HG03060 (cell line): Measurements from ENCODE around the gene MTRFR.
"Not testable (repeated sequence)": the region's sequence is repeated elsewhere in the genome, so short reads cannot be mapped to it uniquely, and the experiment has no call there.

ENCODE experiments used
- ATAC-seq: cut with Tn5 transposase; IDR thresholded peaks from one replicate; pipeline ENCODE4 v1.9.1; 2021; ENCODE audit warnings: low read depth, moderate number of reproducible peaks; ENCODE audit not compliant: unreplicated experiment

MTRFR gene

DNA sequence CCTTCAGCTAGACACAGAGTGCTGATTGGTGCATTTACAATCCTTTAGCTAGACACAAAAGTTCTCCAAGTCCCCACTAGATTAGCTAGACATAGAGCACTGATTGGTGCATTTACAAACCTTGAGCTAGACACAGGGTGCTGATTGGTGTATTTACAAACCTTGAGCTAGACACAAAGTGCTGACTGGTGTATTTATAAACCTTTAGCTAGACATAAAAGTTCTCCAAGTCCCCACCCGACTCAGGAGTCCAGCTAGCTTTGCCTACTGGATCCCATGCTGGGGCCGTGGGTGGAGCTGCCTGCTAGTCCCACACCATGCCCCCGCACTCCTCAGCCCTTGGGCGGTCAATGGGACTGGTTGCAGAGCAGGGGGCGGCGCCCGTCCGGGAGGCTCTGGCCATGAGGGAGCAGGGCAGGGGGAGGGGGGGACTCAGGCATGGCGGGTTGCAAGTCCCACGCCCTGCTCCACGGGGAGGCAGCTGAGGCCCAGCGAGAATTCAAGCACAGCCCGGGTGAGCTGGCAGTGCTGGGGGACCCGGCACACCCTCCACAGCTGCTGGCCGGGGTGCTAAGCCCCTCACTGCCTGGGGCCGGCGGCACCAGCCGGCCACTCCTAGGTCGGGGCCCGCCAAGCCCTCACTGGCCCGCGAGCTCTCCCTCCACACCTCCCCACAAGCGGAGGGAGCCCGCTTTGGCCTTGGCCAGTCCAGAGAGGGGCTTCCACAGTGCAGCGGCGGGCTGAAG, 15.9 kb downstream of the MTRFR start:
- not testable (repeated sequence) for ATAC-seq

GRCh38 chr12:123250471-123251383, 17.5 kb downstream of the MTRFR start:
- no peak for ATAC-seq

- ATAC-seq, result no peak
Observed at GRCh38 chr12:123251403-123252076, 18.3 kb downstream of the MTRFR start.

DNA sequence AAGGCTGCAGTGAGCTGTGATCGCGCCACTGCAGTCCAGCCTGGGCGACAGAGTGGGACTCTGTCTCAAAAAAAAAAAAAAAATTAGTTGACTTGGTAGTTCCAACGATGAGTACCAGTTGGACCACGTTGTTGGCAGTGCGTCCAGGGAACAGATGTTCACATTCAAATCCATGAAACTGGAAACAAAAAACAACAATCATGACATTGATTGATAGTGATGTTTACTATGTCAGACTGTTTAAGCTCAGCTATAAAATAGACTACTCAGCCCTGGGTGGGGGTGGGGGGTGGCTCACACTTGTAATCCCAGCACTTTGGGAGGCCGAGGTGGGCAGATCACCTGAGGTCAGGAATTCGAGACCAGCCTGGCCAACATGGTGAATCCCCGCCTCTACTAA, 19.1 kb downstream of the MTRFR start:
- not testable (repeated sequence) for ATAC-seq

GRCh38 chr12:123253641-123254459, 20.6 kb downstream of the MTRFR start:
- ATAC-seq, result no peak

DNA sequence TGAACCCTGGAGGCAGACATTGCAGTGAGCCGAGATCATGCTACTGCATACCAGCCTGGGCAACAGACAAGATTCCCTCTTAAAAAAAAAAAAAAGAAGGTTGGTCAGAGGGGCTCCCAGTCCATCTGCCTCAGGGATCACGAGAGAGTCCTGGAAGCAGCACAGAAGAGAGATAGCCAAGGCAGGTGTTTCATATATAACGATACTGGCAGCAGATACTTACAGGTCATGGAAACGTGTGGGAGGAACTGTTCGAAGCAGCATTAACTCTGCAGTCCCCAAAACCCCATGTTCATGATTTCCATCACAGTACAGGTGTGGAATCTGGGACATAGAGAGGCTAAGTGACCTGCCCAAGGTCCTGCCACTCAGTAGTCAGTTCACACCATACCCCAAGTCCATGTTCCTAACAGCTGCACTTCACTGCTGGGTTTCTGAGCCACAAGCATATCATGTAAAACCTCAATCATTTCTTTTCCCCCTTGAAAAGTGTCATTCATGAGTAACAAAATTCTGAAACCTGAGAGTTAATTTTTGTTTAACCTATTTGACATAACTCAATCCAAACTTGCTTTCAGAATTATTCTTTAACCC, 21.7 kb downstream of the MTRFR start:
- no peak for ATAC-seq

DNA sequence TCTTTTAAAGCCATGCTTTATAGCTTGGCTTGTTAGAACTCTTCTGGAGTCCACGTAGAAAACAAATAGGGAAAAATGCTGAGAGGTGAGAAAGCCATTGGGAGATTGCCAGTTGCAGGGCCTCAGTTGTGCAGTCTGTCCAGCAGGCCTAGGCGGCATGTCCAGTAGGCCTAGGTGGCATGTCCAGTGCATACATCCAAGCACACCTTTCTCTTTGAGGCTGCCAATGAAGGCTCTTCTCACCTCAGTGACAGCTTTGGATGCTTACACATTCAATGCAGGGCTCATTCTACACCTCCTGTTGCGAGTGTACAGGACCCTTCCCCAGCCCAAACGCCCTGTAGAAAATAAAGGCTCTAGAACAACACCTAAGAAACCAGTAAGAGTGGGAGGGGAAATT, 25.4 kb downstream of the MTRFR start:
- ATAC-seq, result no peak

GRCh38 chr12:123260081-123260480, 26.8 kb downstream of the MTRFR start:
- ATAC-seq, result no peak

GRCh38 chr12:123261196-123261595, 28.0 kb downstream of the MTRFR start:
- ATAC-seq, result no peak

GRCh38 chr12:123263196-123263817, 30.1 kb downstream of the MTRFR start:
- no peak for ATAC-seq

- ATAC-seq, result no peak
Observed at GRCh38 chr12:123264642-123265041, 31.4 kb downstream of the MTRFR start.

DNA sequence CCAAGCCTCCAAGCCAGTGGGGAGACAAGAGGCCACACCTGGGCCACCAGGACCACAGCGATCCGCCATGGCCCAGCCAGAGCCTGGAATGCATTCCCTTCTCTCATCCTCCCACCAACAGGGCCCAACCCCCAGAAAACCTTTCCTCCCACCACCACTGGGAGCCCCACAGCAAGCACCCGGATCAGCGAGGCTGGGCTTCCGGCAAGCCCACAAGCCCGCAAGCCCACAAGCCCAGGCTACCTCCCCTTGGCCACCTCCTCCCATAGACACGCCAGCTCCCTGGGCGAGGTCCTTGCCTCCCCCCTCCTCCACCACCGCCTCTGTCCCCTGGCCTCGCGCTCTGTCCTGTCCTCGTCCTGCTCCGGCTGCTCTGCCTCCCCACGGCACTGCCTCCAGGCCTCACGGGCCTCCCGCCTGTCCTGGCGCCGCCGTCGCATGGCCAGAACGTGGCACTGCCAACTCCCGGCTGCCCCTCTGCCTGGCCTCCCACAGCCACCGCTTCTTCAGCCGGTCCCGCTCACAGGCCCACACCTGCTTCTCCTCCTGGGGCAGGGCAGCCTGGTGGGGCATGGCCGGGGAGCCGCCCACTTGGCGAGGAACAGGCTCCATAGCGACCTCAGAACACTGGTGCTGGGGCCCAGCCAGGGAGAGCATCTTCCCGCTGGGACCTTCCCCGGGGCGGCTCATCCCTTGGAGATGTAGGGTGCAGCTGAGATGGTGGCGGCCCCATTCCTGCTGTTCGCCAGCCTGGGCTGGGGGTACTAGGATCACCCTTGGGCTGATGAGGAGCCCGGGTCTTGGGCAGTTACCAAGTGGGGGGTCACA, 32.8 kb downstream of the MTRFR start:
- no peak for ATAC-seq

GRCh38 chr12:123266679-123267277, 33.5 kb downstream of the MTRFR start:
- ATAC-seq, result no peak

GRCh38 chr12:123267335-123267920, 34.2 kb downstream of the MTRFR start:
- no peak for ATAC-seq

DNA sequence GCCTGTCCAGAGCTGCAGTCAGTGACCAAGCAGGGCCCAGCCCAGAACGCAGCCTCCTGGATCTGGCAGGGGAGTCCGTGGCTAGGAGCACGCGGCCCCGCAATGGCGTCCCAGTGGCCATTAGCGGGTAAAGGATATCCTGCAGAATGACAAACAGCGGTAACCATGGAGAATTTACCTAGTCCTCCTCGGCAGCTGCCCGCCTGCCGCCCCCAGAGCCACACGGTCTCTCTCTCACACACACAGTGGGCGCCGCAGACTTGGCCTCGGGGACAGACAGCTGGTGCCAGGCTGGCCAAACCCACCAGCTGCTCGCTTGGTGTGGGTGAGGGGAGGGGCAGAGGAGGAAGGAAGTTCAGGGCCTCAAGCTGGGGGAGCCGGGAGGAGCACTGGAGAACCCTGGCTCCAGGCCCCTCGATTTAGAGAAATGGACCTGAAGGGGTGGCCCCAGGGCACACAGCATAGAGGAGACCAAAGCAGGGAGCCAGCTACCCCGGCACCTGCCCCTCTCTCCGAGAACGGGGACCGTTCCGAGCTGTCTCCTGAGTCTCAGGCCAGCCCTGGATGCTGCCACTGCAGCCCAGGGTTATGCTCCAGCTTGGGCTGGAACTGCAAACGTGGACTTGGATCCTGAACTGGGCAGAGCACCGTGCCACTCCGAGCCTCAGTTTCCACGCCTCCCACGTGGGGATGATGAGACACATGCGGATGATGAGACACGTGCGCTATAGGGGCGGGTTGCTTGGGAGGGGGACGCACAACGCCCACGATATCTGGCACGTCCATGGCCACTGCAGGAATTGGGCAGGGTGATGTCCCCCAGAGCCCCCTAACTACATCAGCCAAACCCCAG, 35.0 kb downstream of the MTRFR start:
- ATAC-seq, result no peak

DNA sequence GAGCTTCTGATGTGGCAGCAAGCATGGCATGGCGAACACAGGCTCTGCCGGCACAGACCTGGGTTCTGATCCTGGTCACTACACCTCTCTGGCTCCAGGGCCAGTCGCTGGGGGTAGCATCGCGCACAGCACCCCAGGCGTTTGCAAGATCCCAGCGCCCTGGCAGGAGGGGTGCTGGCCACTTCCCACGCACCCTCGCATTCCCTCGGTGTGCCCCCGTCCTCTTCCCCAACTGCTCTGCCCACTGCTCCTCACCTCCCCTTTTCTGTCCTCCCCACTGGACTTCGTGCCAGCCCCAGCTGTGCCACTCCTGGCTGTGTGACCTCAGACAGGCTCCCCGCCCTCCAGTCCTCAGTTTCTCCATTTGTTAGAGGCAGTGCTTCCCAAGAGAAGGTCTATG, 35.6 kb downstream of the MTRFR start:
- ATAC-seq, result no peak

DNA sequence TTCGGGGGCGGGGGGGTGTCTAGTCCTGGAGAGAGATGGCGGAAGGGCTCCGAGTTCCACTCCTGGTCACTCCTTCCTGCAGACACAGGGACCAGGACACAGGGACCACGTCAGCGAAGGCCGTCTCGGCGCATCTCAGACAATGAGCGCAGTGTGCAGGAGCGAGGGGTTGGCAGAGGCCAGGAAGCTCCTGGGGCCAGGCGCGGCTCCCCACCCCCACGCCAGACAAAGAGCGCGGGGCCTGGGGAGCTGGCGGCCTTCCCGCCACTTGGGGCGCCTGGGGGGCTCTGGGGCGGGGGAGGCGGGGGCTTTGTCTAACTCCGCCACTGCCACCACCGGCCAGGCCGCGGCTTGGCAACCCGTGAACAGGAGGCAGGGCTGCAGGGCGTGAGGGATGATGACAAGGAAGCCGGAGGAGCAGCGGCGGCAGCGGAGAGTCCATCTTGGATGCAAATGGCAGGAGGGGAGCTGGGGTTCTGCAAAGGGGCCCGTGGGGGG, 36.2 kb downstream of the MTRFR start:
- ATAC-seq, result no peak
